GM12878 (cell line): ENCODE data around the gene B4GALT5. TPM values are rescaled to one million over a fixed set of nuclear protein-coding genes. Genes with fewer than 3 reads are reported as not detected.
"Not testable (repeated sequence)": the region's sequence is repeated elsewhere in the genome, so short reads cannot be mapped to it uniquely, and the experiment has no call there.

Experiments
- ATAC-seq: fragments of 200-7000 bp; cut with Tn5 transposase; 3 replicates; pipeline ENCODE4 v1.9.1; 2020; ENCODE audit warnings: mild to moderate bottlenecking, moderate library complexity
- BruUV-seq: library from RNA; stranded (reverse); fragments of 400-500 nt; replicated peaks from 2 replicates; lab custom pipeline; 2021; lab: Mats Ljungman, UMichigan
- CTCF ChIA-PET: fragments of 300-600 bp; sonication (Branson Sonifier 250); formaldehyde crosslinking; extraction: SDS; loops from one replicate; lab custom pipeline; 2021; ENCODE audit warnings: inconsistent platforms; lab: Yijun Ruan, JAX
- POLR2A ChIA-PET: fragments of 350-600 bp; formaldehyde crosslinking; extraction: SDS; loops from one replicate; lab custom pipeline; 2021; ENCODE audit warnings: inconsistent platforms; lab: Charles Lee
- RAD21 ChIA-PET: fragments of 300-600 bp; sonication (Branson Sonifier 250); formaldehyde crosslinking; loops from one replicate; lab custom pipeline; 2023; ENCODE audit warnings: antibody characterized with exemption; ENCODE audit not compliant: unreplicated experiment; lab: Charles Lee
- SMC1A ChIA-PET: fragments of 300-600 bp; sonication (Branson Sonifier 250); formaldehyde crosslinking; loops from one replicate; lab custom pipeline; 2023; ENCODE audit not compliant: unreplicated experiment, uncharacterized antibody; lab: Charles Lee
- DNase-seq: peaks from one replicate; pipeline ENCODE4 v3.0.0-alpha.2; 2011; ENCODE audit warnings: low read depth, low spot score
- FAIRE-seq: peaks from 3 replicates; lab custom pipeline; 2011; peaks lifted over from hg19 to GRCh38; lab: Jason Lieb, UNC
- H2AFZ ChIP-seq: 2 replicates; pipeline ENCODE4 v1.6.0; 2011; ENCODE audit warnings: low read depth, low read length, control low read depth; ENCODE audit not compliant: control insufficient read depth
- H3K27ac ChIP-seq: 2 replicates; pipeline ENCODE4 v1.5.1; 2011; ENCODE audit warnings: control low read depth; ENCODE audit not compliant: control insufficient read depth, insufficient read depth
- H3K27me3 ChIP-seq, 2 experiments: replicated peaks in 1 of 2; 2 replicates each; pipeline versions ENCODE4 v1.6.0 to v1.6.1; 2011; ENCODE audit warnings: low read length in 1 of 2; ENCODE audit not compliant: control insufficient read depth in 2 of 2, insufficient read depth in 2 of 2
- H3K36me3 ChIP-seq, 2 experiments: 2 replicates each; pipeline ENCODE4 v1.5.1; 2011; ENCODE audit warnings: low read length in 1 of 2; ENCODE audit not compliant: control insufficient read depth in 2 of 2, insufficient read depth in 2 of 2
- H3K4me1 ChIP-seq: 2 replicates; pipeline ENCODE4 v1.6.1; 2011; ENCODE audit warnings: mild to moderate bottlenecking, low read length, moderate library complexity, mixed read lengths; ENCODE audit not compliant: control insufficient read depth, insufficient read depth
- H3K4me2 ChIP-seq: 2 replicates; pipeline ENCODE4 v1.6.0; 2011; ENCODE audit warnings: control low read depth; ENCODE audit not compliant: control insufficient read depth, insufficient read depth
- H3K4me3 ChIP-seq: fragments of 200-600 bp; sonication (generic); 2 replicates; pipeline ENCODE4 v1.5.1; 2016
- H3K79me2 ChIP-seq: 2 replicates; pipeline ENCODE4 v1.6.0; 2011; ENCODE audit warnings: low read length; ENCODE audit not compliant: control insufficient read depth, insufficient read depth
- H3K9ac ChIP-seq: 2 replicates; pipeline ENCODE4 v1.8.0; 2011; ENCODE audit warnings: low read length, control low read depth, mixed read lengths; ENCODE audit not compliant: control insufficient read depth, insufficient read depth
- H3K9me3 ChIP-seq: replicated peaks from 3 replicates; pipeline ENCODE4 v1.5.1; 2011; ENCODE audit warnings: mild to moderate bottlenecking, low read length; ENCODE audit not compliant: control insufficient read depth, insufficient read depth
- H4K20me1 ChIP-seq: 2 replicates; pipeline ENCODE4 v1.6.0; 2011; ENCODE audit not compliant: control insufficient read depth, insufficient read depth
- FOXM1 ChIP-seq: IDR thresholded peaks from 2 replicates; pipeline ENCODE4 v1.6.1; 2012; ENCODE audit warnings: low read depth, mild to moderate bottlenecking, inconsistent platforms, low read length, moderate library complexity
- WGBS: methylation state at CpG from one replicate; pipeline ENCODE4 v1.1.6; 2016; ENCODE audit warnings: low lambda C conversion rate; ENCODE audit not compliant: insufficient replicate concordance, insufficient coverage; ENCODE audit errors: missing lambda C conversion rate; 5-methylcytosine and 5-hydroxymethylcytosine counted together
- in situ Hi-C: fragments of 300-500 bp; cut with MboI; formaldehyde crosslinking; loops from 9 replicates; pipeline ENCODE4 v1.14.3; 2018; ENCODE audit warnings: mixed read lengths
- intact Hi-C: fragments of 100-400 bp; cut with micrococcal nuclease; formaldehyde crosslinking; loops from one replicate; pipeline ENCODE4 v1.14.2; 2022; ENCODE audit not compliant: unreplicated experiment
- polyA plus RNA-seq, 11 experiments: library from polyadenylated mRNA; depleted of rRNA in 4 of 11; unstranded in 6 of 11; stranded (reverse) in 5 of 11; fragments of >200 nt; fragmentation: Nextera tagmentation in 4 of 11; fragmentation: Illumina TruSeq in 1 of 11; extraction: Ambion mirVana in 4 of 11; extraction: Trizol in 1 of 11; gene quantifications; 1 replicate in 1 of 11; 2 replicates in 10 of 11; pipeline versions ENCODE4 v1.2.1 to v1.2.3, GENCODE V29; 2011 to 2016; ENCODE audit warnings: inconsistent platforms in 2 of 11, missing spikeins in 2 of 11, low read depth in 1 of 11
- total RNA-seq, 4 experiments: library from RNA; depleted of rRNA in 3 of 4; stranded (reverse); fragments of >200 nt in 3 of 4; fragmentation: Illumina TruSeq in 1 of 4; extraction: Trizol in 1 of 4; gene quantifications; 2 replicates each; pipeline versions ENCODE4 v1.2.1 to v1.2.3, GENCODE V29; 2013 to 2021

Gene B4GALT5
- total and polyA plus RNA-seq, 10 of the 15 experiments (the other 5 are each of a cell fraction or from before 2014, with no cell fraction given), result 2.0 to 55.5 (median 20.2) TPM

- ChIA-PET RAD21 (interaction anchor here (0.7 to 6.3 kb wide), 9 partner anchors 9 to 326 kb away, joined by 3 to 110 read pairs (median 7); no protein-coding TSS in a partner anchor), CTCF (interaction anchor here (0.6 to 8.0 kb wide), 26 partner anchors 9 to 327 kb away, joined by 3 to 226 read pairs (median 4); no protein-coding TSS in a partner anchor), POLR2A (interaction anchor here (0.7 kb wide), 1 partner anchor 231 kb away, joined by 4 read pairs; no protein-coding TSS in a partner anchor), SMC1A (interaction anchor here (0.7 to 6.2 kb wide), 19 partner anchors 19 to 304 kb away, joined by 3 to 44 read pairs (median 4); no protein-coding TSS in a partner anchor)
- H3K9ac ChIP-seq, result 0 out of 2 replicates have a peak overlapping the region, but pooled peaks have one; percentile 1
- peak overlapping the region; percentile 88 for H2AFZ ChIP-seq
- H3K27me3 ChIP-seq, FAIRE-seq, H3K79me2 ChIP-seq, ATAC-seq, H4K20me1 ChIP-seq, DNase-seq, H3K27ac ChIP-seq, H3K9me3 ChIP-seq, H3K36me3 ChIP-seq, BruUV-seq: not testable (repeated sequence)
- peaks cover 11% of the 10 kb centered on the region for H3K4me1 ChIP-seq
- H3K4me3 ChIP-seq, result peak overlapping the region; percentile 46; the same call in 1 of the 2 replicates
- WGBS, result 31% methylated on average over 6 of the region's 6 CpGs
- intact Hi-C loops, result loop anchor here (1.0 to 5.0 kb wide), 4 partner anchors 211 to 317 kb away; no protein-coding TSS in a partner anchor
- peak overlapping the region; percentile 90 for H3K4me2 ChIP-seq
- 0 out of 2 replicates have a peak, but pooled peaks have one; percentile 16 for TF ChIP-seq FOXM1
- in situ Hi-C loops, result loop anchor here (5.0 kb wide), 2 partner anchors 236 to 316 kb away; no protein-coding TSS in a partner anchor
Observed at GRCh38 chr20:49611539-49612126, 102.0 kb downstream of the B4GALT5 start.
